BE2C (cell line): ENCODE results near the gene GRID1.

ENCODE experiments used
- DNase-seq: peaks from one replicate; pipeline ENCODE4 v3.0.0-alpha.2; 2020
- H3K27me3 ChIP-seq: fragments of 250-450 bp; sonication (Bioruptor Pico); 2 replicates; pipeline ENCODE4 v1.5.1; 2020; ENCODE audit warnings: mild to moderate bottlenecking
- H3K36me3 ChIP-seq: fragments of 250-450 bp; sonication (Bioruptor Pico); 2 replicates; pipeline ENCODE4 v1.5.1; 2020; ENCODE audit warnings: mild to moderate bottlenecking
- H3K4me1 ChIP-seq: fragments of 250-450 bp; sonication (Bioruptor Pico); 2 replicates; pipeline ENCODE4 v1.5.1; 2020
- H3K4me3 ChIP-seq: 2 replicates; pipeline ENCODE4 v1.5.1; 2011; ENCODE audit warnings: low read depth, low read length
- H3K9me3 ChIP-seq: fragments of 250-450 bp; sonication (Bioruptor Pico); 2 replicates; pipeline ENCODE4 v1.5.1; 2020
- TF ChIP-seq, protein P1 (sequence below): IDR thresholded peaks from 2 replicates; pipeline ENCODE4 v1.5.1; 2012; ENCODE audit warnings: mild to moderate bottlenecking, low read depth, low read length

GRID1 gene

DNA sequence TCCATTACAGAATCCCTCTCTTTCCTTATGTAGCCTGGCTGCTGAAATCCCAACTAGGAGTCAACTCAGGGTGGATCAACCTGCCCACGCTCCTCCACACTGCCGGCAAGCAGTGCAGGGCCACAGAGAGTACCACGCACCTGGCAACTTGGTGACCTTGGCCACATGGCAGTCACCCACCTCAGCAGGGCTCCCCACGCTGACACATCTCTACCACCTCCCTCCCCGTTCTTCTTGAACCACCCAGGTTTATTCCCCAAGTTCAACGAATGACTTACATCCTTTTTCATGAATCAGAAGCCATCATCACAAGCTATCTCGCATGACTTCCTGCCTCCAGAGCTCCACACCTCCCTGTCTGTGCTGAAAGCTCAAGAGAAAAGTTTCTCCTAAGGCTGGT lies 153.4 kb downstream of the GRID1 start:
- no peak for DNase-seq
- no peaks in the 10 kb centered on the region for H3K9me3 ChIP-seq
- H3K4me3 ChIP-seq = no peak overlapping the region
- no peaks in the 10 kb centered on the region for H3K27me3 ChIP-seq
- peaks cover 3% of the 10 kb centered on the region; the same call in 1 of the 2 replicates for H3K4me1 ChIP-seq
- H3K36me3 ChIP-seq = no peaks in the 10 kb centered on the region
- TF ChIP-seq, protein P1, sequence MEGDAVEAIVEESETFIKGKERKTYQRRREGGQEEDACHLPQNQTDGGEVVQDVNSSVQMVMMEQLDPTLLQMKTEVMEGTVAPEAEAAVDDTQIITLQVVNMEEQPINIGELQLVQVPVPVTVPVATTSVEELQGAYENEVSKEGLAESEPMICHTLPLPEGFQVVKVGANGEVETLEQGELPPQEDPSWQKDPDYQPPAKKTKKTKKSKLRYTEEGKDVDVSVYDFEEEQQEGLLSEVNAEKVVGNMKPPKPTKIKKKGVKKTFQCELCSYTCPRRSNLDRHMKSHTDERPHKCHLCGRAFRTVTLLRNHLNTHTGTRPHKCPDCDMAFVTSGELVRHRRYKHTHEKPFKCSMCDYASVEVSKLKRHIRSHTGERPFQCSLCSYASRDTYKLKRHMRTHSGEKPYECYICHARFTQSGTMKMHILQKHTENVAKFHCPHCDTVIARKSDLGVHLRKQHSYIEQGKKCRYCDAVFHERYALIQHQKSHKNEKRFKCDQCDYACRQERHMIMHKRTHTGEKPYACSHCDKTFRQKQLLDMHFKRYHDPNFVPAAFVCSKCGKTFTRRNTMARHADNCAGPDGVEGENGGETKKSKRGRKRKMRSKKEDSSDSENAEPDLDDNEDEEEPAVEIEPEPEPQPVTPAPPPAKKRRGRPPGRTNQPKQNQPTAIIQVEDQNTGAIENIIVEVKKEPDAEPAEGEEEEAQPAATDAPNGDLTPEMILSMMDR = no peak

DNA sequence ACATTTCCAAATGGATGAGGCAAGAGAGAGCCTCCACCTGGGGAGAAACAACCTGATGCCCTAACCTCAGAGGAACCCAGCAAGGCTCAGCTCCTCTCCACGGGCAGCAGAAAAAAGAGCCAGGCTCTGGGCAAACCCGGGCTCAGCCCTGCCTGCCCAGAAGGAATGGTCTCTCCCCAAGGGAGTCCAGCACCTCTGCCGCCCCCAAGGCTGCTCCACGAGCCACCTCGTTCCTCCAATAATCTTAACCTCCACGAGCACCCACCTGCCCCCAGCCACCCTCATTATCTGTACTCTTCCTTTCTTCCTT lies 154.2 kb downstream of the GRID1 start:
- Histone ChIP-seq H3K4me1 (peaks cover 3% of the 10 kb centered on the region; the same call in 1 of the 2 replicates), H3K4me3 (no peak overlapping the region), H3K9me3 (no peaks in the 10 kb centered on the region), H3K27me3 (no peaks in the 10 kb centered on the region), H3K36me3 (no peaks in the 10 kb centered on the region)
- TF ChIP-seq, protein P1 = no peak
- no peak for DNase-seq

DNA sequence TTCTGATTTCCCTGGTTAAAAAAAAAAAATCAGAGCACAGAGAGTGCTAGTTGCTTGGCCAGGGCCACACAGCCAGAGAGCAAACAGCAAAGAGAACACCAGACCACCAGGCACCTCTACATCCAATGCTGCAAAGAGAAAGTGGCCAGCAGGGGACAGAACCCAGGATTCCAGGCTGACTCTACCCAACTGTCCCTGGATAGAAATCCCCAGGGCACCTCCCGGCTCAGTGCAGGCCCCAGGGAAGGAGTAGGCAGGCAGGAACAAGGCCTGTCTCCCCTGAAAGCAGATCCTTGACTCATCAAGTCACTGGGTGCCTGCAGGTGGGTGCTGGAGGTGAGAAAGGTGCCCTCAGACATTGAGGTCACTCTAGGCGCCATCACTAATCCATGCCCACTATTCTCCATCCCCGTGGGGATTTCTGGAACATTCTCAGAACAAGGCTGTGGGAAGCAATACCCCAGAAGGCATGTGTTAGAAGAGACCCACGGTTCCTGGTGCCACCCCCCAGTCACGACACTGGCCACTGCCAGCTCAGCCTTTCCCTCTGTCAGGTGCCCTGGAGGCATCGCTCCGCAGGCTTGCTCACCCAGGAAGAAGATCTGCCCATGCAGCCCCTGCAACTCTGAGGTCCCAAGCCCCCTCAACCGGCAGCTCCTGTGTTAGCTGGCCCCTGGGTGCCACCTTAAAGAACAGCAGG lies 154.8 kb downstream of the GRID1 start:
- H3K36me3 ChIP-seq = no peaks in the 10 kb centered on the region
- TF ChIP-seq, protein P1 = peak; percentile 34; the same call in 1 of the 2 replicates
- H3K4me3 ChIP-seq = no peak overlapping the region
- no peaks in the 10 kb centered on the region for H3K9me3 ChIP-seq
- DNase-seq = no peak
- no peaks in the 10 kb centered on the region for H3K27me3 ChIP-seq
- H3K4me1 ChIP-seq = peaks cover 3% of the 10 kb centered on the region; the same call in 1 of the 2 replicates

DNA sequence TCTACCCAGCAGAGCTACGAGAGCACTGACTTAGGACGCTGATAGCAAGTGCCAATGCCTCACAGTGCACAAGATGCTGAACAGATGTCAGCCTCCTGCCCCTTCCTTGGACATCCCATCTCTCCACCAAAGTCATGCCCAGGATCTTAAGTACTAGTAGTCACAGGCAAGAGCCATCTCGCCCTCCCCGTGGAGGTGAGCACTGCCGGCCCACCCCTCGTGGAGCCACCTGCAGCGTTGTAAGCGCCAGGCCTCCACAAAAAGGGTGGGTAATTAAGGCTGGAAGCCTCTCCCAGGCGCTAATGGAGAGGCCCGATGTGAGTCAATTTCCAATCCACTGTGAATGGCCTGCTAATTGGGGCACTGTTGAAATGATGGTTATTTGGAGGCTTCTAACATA lies 156.2 kb downstream of the GRID1 start:
- H3K9me3 ChIP-seq = no peaks in the 10 kb centered on the region
- DNase-seq = no peak
- no peaks in the 10 kb centered on the region for H3K36me3 ChIP-seq
- peaks cover 3% of the 10 kb centered on the region; the same call in 1 of the 2 replicates for H3K4me1 ChIP-seq
- no peaks in the 10 kb centered on the region for H3K27me3 ChIP-seq
- H3K4me3 ChIP-seq = no peak overlapping the region
- TF ChIP-seq, protein P1 = no peak

DNA sequence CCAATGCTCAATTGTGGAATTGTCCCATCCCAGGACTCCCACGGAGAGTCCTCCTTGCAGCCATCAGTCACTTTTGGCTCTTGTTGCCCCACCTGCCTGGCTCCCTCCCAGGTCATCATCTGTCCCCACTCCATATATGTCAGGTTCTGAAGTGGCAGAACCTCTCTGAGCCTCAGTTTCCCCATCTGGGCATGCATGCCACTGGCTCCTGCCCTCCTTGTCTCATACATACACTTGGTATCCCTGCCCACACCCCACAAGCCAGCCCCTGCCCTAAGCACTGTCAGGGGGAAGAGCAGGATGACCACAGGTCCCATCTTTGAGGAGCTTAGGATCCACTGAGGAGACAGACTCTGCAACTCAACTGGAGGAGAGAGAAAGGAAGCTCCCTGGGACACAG lies 156.9 kb downstream of the GRID1 start:
- Histone ChIP-seq H3K4me1 (peaks cover 3% of the 10 kb centered on the region; the same call in 1 of the 2 replicates), H3K9me3 (no peaks in the 10 kb centered on the region), H3K4me3 (no peak overlapping the region), H3K27me3 (no peaks in the 10 kb centered on the region), H3K36me3 (no peaks in the 10 kb centered on the region)
- DNase-seq = no peak
- TF ChIP-seq, protein P1 = no peak

DNA sequence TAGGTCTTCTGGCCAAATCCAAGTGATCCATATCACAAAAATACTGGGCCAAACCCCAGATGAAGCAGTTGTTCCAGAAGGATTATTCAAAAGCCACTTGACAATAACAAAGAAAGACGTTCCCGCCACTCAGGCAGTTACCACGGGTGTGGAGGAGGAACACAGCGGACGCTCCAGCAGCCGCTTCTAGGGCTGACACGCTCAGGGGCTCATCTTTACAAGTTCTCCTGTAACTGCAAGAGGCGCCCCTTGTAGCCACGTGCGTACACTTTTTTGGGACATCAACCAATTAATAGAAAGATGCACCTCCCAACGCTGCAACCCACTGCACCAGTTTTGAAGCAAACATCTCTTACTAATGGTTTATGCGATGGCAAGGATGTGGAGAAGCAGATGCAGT lies 159.4 kb downstream of the GRID1 start:
- no peaks in the 10 kb centered on the region for H3K27me3 ChIP-seq
- DNase-seq = no peak
- TF ChIP-seq, protein P1 = no peak
- H3K36me3 ChIP-seq = no peaks in the 10 kb centered on the region
- no peak overlapping the region for H3K4me3 ChIP-seq
- peaks cover 3% of the 10 kb centered on the region; the same call in 1 of the 2 replicates for H3K4me1 ChIP-seq
- H3K9me3 ChIP-seq = no peaks in the 10 kb centered on the region
